Hepatocyte (in vitro differentiated cells): Measurements from ENCODE around the gene BCCIP.

Source experiments
- EZH2 ChIP-seq: fragments of 200-600 bp; sonication (generic); IDR thresholded peaks from 2 replicates; pipeline ENCODE4 v1.6.1; 2016; ENCODE audit warnings: antibody characterized with exemption, mild to moderate bottlenecking, borderline replicate concordance
- EZH2phosphoT487 ChIP-seq: fragments of 200-600 bp; sonication (generic); IDR thresholded peaks from one replicate; pipeline ENCODE4 v1.6.1; 2018; ENCODE audit warnings: antibody characterized with exemption, mild to moderate bottlenecking, low read depth, moderate library complexity; ENCODE audit not compliant: unreplicated experiment, severe bottlenecking
- TF ChIP-seq, protein P1 (sequence below): fragments of 200-600 bp; sonication (generic); IDR thresholded peaks from 2 replicates; pipeline ENCODE4 v1.5.1; 2016; ENCODE audit warnings: antibody characterized with exemption, mild to moderate bottlenecking; ENCODE audit not compliant: poor library complexity

DNA sequence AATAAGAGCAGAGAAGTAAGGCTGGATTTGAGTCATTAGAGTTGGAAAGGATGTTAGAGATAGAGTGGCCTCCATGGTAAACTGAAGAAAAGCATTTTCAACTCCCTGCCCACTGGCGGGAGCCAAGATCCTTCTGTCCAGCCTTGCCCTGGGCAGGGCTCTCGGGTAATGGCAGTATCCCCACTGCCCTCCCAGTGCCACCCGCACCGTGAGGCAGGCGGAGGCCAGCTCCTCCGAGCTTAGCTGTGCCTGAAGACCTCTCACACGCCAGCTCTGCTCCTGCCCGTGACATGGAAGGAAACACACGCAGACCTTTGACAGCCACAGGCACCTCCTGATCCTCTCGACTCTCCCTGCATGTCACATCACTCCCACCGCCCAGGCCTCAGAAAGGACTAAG, 22.3 kb downstream of the BCCIP start:
- TF ChIP-seq, protein P1, sequence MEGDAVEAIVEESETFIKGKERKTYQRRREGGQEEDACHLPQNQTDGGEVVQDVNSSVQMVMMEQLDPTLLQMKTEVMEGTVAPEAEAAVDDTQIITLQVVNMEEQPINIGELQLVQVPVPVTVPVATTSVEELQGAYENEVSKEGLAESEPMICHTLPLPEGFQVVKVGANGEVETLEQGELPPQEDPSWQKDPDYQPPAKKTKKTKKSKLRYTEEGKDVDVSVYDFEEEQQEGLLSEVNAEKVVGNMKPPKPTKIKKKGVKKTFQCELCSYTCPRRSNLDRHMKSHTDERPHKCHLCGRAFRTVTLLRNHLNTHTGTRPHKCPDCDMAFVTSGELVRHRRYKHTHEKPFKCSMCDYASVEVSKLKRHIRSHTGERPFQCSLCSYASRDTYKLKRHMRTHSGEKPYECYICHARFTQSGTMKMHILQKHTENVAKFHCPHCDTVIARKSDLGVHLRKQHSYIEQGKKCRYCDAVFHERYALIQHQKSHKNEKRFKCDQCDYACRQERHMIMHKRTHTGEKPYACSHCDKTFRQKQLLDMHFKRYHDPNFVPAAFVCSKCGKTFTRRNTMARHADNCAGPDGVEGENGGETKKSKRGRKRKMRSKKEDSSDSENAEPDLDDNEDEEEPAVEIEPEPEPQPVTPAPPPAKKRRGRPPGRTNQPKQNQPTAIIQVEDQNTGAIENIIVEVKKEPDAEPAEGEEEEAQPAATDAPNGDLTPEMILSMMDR, result no peak
- no peak for TF ChIP-seq EZH2phosphoT487
- no peak for TF ChIP-seq EZH2
